Measurements from ENCODE around the gene SPATA13.

The SPATA13 gene

GRCh38 chr13:24218338-24218737 is 57.8 kb downstream of the SPATA13 start:
- TF ChIP-seq, protein P1, sequence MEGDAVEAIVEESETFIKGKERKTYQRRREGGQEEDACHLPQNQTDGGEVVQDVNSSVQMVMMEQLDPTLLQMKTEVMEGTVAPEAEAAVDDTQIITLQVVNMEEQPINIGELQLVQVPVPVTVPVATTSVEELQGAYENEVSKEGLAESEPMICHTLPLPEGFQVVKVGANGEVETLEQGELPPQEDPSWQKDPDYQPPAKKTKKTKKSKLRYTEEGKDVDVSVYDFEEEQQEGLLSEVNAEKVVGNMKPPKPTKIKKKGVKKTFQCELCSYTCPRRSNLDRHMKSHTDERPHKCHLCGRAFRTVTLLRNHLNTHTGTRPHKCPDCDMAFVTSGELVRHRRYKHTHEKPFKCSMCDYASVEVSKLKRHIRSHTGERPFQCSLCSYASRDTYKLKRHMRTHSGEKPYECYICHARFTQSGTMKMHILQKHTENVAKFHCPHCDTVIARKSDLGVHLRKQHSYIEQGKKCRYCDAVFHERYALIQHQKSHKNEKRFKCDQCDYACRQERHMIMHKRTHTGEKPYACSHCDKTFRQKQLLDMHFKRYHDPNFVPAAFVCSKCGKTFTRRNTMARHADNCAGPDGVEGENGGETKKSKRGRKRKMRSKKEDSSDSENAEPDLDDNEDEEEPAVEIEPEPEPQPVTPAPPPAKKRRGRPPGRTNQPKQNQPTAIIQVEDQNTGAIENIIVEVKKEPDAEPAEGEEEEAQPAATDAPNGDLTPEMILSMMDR (conservative IDR thresholded peaks at IDR 0.05; ENCODE audit: low read length): no peak
- H3K4me3 ChIP-seq (ENCODE audit: low read length): no peak overlapping the region
- DNase-seq (ENCODE audit: low read depth): no peak

DNA sequence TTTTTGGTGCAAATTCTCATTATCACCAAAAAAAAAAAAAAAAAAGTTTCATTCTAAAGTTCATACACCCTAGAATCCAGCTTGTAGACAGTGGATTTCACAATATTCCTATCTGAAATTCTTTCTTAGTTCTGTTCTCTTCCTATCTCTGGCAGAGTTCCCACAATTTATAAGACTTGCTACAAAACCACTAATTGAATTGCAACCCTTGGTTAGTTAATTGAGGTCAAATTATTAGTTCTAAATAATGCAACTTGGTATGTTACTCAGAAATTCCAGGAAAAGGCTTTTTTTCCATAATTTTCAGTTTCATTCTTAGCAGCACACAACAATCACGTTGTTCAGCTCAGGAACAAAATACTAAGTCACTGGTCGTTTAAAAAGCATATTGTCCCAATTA is 58.5 kb downstream of the SPATA13 start:
- H3K4me3 ChIP-seq (ENCODE audit: low read length): no peak overlapping the region
- DNase-seq (ENCODE audit: low read depth): peak; percentile 63
- TF ChIP-seq, protein P1 (conservative IDR thresholded peaks at IDR 0.05; ENCODE audit: low read length): no peak

DNA sequence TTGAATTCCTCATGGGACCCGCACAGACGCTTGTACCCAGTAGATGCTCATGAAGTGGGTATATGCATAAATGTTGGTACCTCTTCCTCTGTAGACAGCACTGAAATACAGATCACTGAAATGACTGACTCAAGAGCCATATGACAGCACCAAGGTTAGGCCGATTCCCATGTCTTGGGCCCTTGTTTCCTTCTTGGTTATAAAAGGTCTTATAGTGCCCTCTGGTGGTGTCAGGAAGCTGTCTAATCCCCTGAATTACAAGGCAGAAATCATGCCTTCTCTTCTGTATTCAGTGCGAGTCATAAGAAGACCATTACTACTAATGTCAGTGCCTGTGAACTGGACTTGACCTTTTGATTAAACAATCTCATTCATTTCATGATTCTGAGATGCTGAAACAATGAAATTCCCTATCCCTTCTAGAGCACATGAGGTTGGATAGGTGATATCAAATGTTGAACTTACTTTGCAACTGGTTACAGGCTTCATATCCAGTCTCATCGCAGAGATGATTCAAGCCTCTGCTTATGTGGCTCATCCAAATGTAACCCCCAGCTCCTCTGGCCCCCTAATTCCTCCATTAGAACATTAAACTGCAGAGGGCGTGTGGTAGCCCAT is 59.7 kb downstream of the SPATA13 start:
- H3K4me3 ChIP-seq (ENCODE audit: low read length): no peak overlapping the region
- peak; percentile 85 for DNase-seq (ENCODE audit: low read depth)
- TF ChIP-seq, protein P1 (conservative IDR thresholded peaks at IDR 0.05; ENCODE audit: low read length): peak; percentile 85

GRCh38 chr13:24221007-24221406 is 60.5 kb downstream of the SPATA13 start:
- DNase-seq (ENCODE audit: low read depth): no peak
- TF ChIP-seq, protein P1 (conservative IDR thresholded peaks at IDR 0.05; ENCODE audit: low read length): no peak
- no peak overlapping the region for H3K4me3 ChIP-seq (ENCODE audit: low read length)

DNA sequence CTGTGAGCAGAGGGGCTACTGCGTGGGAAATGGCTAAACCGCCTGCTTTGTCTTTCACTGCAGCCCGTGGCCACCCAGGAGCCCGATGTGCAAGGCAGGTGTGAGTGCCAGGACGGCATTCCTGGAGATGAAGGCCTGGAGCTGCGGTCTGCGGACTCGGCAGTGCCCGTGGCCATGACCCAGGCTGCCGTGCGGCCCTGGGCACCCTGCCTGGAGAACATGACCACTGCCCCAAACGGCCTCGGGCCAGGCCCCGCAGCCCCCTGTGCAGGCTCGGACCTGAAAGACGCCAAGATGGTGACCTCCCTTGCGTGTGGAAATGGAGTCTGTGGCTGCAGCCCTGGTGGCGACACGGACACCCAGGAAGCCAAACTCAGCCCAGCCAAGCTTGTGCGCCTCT is 62.2 kb downstream of the SPATA13 start:
- H3K4me3 ChIP-seq (ENCODE audit: low read length): no peak overlapping the region
- TF ChIP-seq, protein P1 (conservative IDR thresholded peaks at IDR 0.05; ENCODE audit: low read length): no peak
- DNase-seq (ENCODE audit: low read depth): no peak

DNA sequence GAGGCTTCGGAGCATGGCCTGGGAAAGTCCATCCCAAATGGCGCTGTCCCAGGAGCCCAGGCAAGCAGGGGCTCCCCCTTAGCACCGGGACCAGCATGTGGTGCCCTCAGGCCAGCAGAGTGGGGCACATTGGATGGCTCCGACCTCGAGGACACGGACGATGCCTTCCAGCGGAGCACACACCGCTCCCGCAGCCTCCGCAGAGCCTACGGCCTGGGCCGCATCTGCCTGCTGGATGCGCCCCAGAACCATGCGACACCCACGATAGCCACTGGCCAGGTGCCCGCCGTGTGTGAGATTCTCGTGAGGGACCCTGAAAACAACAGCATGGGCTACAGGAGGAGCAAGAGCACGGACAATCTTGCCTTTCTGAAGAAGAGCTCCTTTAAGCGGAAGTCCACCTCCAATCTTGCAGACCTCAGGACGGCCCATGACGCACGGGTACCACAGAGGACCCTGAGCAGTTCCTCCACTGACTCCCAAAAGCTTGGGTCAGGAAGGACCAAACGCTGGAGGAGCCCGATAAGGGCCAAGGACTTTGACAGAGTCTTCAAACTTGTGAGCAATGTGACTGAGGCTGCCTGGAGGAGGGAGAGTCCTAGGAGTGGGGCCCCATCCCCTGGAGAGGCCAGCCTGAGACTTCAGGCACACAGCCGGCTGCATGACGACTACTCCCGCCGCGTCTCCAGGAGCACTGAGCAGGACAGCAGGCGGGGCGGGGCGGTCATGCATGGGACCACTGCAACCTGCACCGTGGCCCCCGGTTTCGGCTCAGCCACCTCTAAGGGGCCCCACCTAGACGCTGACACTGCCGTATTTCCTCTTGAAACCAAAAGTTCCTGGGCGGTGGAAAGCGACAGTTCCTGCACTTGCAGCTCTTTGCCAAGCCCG is 63.1 kb downstream of the SPATA13 start:
- no peak for DNase-seq (ENCODE audit: low read depth)
- no peak overlapping the region for H3K4me3 ChIP-seq (ENCODE audit: low read length)
- TF ChIP-seq, protein P1 (conservative IDR thresholded peaks at IDR 0.05; ENCODE audit: low read length): no peak

DNA sequence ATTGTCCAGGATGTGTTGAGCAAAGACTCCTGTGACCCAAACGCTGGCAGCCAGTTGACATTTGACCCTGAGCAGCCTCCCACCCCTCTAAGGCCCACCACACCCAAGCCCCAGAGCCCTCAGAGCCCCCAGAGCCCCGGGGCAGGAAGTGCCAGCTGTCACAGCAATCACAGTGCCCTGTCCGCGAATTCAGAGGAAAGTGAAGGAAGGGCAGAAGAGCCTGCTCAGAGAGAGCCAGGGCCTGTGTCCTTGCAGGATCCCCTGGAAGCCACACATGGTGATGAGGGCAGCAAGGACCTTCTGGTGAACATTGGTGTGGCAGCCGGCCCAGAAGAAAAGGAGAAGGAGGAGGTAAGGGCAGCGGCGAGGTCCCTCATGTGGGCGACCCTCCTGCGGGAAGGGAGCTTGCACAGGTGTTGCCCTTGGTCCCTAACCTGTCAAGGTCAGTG is 63.7 kb downstream of the SPATA13 start:
- TF ChIP-seq, protein P1 (conservative IDR thresholded peaks at IDR 0.05; ENCODE audit: low read length): no peak
- no peak for DNase-seq (ENCODE audit: low read depth)
- H3K4me3 ChIP-seq (ENCODE audit: low read length): no peak overlapping the region

All from AG10803 (cell line).